HCT116 (cell line): ENCODE results near the gene ATP2B3. TPM values are rescaled to one million over a fixed set of nuclear protein-coding genes. Genes with fewer than 3 reads are reported as not detected.

Experiments
- ATAC-seq: fragments of 200-7000 bp; cut with Tn5 transposase; 2 replicates; pipeline ENCODE4 v1.9.1; 2020; ENCODE audit warnings: mild to moderate bottlenecking, moderate library complexity
- BruUV-seq: library from RNA; stranded (reverse); fragments of 400-500 nt; replicated peaks from 2 replicates; lab custom pipeline; 2021; lab: Mats Ljungman, UMichigan
- CTCF ChIA-PET: fragments of 300-600 bp; sonication (Branson Sonifier 250); formaldehyde crosslinking; loops from one replicate; lab custom pipeline; 2021; ENCODE audit warnings: antibody characterized with exemption; lab: Charles Lee
- POLR2A ChIA-PET: fragments of 300-600, 350-600 bp; sonication (Branson Sonifier 250); formaldehyde crosslinking; loops from one replicate; lab custom pipeline; 2021; ENCODE audit warnings: antibody characterized with exemption; lab: Charles Lee
- RAD21 ChIA-PET, 2 experiments: fragments of 300-600 bp; sonication (Branson Sonifier 250); formaldehyde crosslinking; loops; one replicate each; lab custom pipeline; 2023; ENCODE audit warnings: low total read pairs in 2 of 2; ENCODE audit not compliant: uncharacterized antibody in 2 of 2, unreplicated experiment in 2 of 2, low non-redundant PET in 1 of 2; lab: Charles Lee
- DNase-seq: peaks from one replicate; pipeline ENCODE4 v3.0.0-alpha.2; 2010; ENCODE audit warnings: low read depth, low spot score
- H2AFZ ChIP-seq: fragments of 200-600 bp; shearing (Covaris generic), sonication (generic); 2 replicates; pipeline ENCODE4 v1.6.1; 2017; ENCODE audit warnings: low read depth, mixed run types, mixed read lengths, antibody characterized with exemption, low read length; ENCODE audit not compliant: poor library complexity, severe bottlenecking
- H3K27ac ChIP-seq: 2 replicates; pipeline ENCODE4 v1.5.1; 2012; ENCODE audit warnings: low read depth, low read length
- H3K27me3 ChIP-seq: fragments of 200-600 bp; sonication (generic); 2 replicates; pipeline ENCODE4 v1.6.1; 2016; ENCODE audit warnings: mixed run types, low read length, mixed read lengths; ENCODE audit not compliant: insufficient read depth
- H3K36me3 ChIP-seq, 2 experiments: fragments of 200-500 bp in 1 of 2; fragments of 200-600 bp in 1 of 2; sonication (Bioruptor generic) in 1 of 2; sonication (generic) in 1 of 2; 2 replicates each; pipeline versions ENCODE4 v1.5.1 to v1.6.1; 2014 to 2016; ENCODE audit warnings: low read length in 2 of 2, inconsistent platforms in 1 of 2, mixed read lengths in 1 of 2, mixed run types in 1 of 2; ENCODE audit not compliant: insufficient read depth in 2 of 2, control insufficient read depth in 1 of 2
- H3K4me1 ChIP-seq, 2 experiments: fragments of 200-600 bp in 1 of 2; sonication (generic) in 1 of 2; 2 replicates each; pipeline versions ENCODE4 v1.5.1 to v1.6.1; 2012 to 2017; ENCODE audit warnings: low read length in 2 of 2, inconsistent platforms in 1 of 2, mild to moderate bottlenecking in 1 of 2, mixed read lengths in 1 of 2, mixed run types in 1 of 2, moderate library complexity in 1 of 2; ENCODE audit not compliant: insufficient read depth in 2 of 2, control insufficient read depth in 1 of 2
- H3K4me2 ChIP-seq: fragments of 200-600 bp; sonication (generic); 2 replicates; pipeline ENCODE4 v1.6.1; 2017; ENCODE audit warnings: mixed run types, low read length, mixed read lengths
- H3K4me3 ChIP-seq, 2 experiments: fragments of 200-600 bp in 1 of 2; sonication (generic) in 1 of 2; replicated peaks in 1 of 2; 2 replicates each; pipeline ENCODE4 v1.5.1; 2011 to 2016; ENCODE audit warnings: low read length in 2 of 2, control low read depth in 1 of 2, low read depth in 1 of 2, mild to moderate bottlenecking in 1 of 2, mixed read lengths in 1 of 2, mixed run types in 1 of 2
- H3K79me2 ChIP-seq: fragments of 200-600 bp; sonication (generic); 2 replicates; pipeline ENCODE4 v1.6.1; 2017; ENCODE audit warnings: mild to moderate bottlenecking, mixed run types, low read length, moderate library complexity, mixed read lengths; ENCODE audit not compliant: insufficient read depth
- H3K9ac ChIP-seq: fragments of 200-600 bp; sonication (generic); 2 replicates; pipeline ENCODE4 v1.6.1; 2016; ENCODE audit warnings: low read length, mixed read lengths
- H3K9me2 ChIP-seq: fragments of 200-600 bp; sonication (generic), shearing (Covaris generic); 2 replicates; pipeline ENCODE4 v1.6.1; 2017; ENCODE audit warnings: mixed run types, mild to moderate bottlenecking, moderate library complexity; ENCODE audit not compliant: insufficient read depth
- H3K9me3 ChIP-seq, 2 experiments: fragments of 200-500 bp in 1 of 2; fragments of 200-600 bp in 1 of 2; sonication (Bioruptor generic) in 1 of 2; sonication (generic) in 1 of 2; 2 replicates each; pipeline ENCODE4 v1.6.1; 2014 to 2017; ENCODE audit warnings: low read length in 2 of 2, mixed read lengths in 2 of 2, inconsistent platforms in 1 of 2, low read depth in 1 of 2, mild to moderate bottlenecking in 1 of 2, mixed run types in 1 of 2, moderate library complexity in 1 of 2; ENCODE audit not compliant: control insufficient read depth in 1 of 2, insufficient read depth in 1 of 2
- H4K20me1 ChIP-seq: fragments of 200-600 bp; sonication (generic), shearing (Covaris generic); 2 replicates; pipeline ENCODE4 v1.6.1; 2017; ENCODE audit warnings: mixed run types, mild to moderate bottlenecking, moderate library complexity; ENCODE audit not compliant: insufficient read depth
- CBX3 ChIP-seq: IDR thresholded peaks from 2 replicates; pipeline ENCODE4 v1.6.1; 2012; ENCODE audit warnings: low read depth
- CEBPB ChIP-seq: IDR thresholded peaks from 2 replicates; pipeline ENCODE4 v1.6.1; 2012; ENCODE audit warnings: low read depth
- ELF1 ChIP-seq: IDR thresholded peaks from 2 replicates; pipeline ENCODE4 v1.6.1; 2012; ENCODE audit warnings: low read depth, borderline replicate concordance
- EZH2phosphoT487 ChIP-seq: fragments of 200-600 bp; IDR thresholded peaks from 2 replicates; pipeline ENCODE4 v1.6.1; 2018; ENCODE audit warnings: antibody characterized with exemption, borderline replicate concordance
- JUND ChIP-seq: IDR thresholded peaks from 2 replicates; pipeline ENCODE4 v1.6.1; 2012
- POLR2A ChIP-seq: IDR thresholded peaks from 2 replicates; pipeline ENCODE4 v1.7.0; 2011; ENCODE audit warnings: borderline replicate concordance; ENCODE audit not compliant: insufficient read depth, insufficient read length; ENCODE audit errors: extremely low read depth
- POLR2AphosphoS5 ChIP-seq: IDR thresholded peaks from 2 replicates; pipeline ENCODE4 v1.6.1; 2011; ENCODE audit warnings: mild to moderate bottlenecking, low read depth, low read length, moderate library complexity
- RAD21 ChIP-seq: IDR thresholded peaks from 2 replicates; pipeline ENCODE4 v1.6.1; 2012; ENCODE audit warnings: low read depth, mild to moderate bottlenecking
- TCF7L2 ChIP-seq: IDR thresholded peaks from 2 replicates; pipeline ENCODE4 v1.7.0; 2011; ENCODE audit warnings: borderline replicate concordance, inconsistent platforms; ENCODE audit not compliant: insufficient read depth, insufficient read length; ENCODE audit errors: extremely low read depth
- YY1 ChIP-seq: IDR thresholded peaks from 2 replicates; pipeline ENCODE4 v1.6.1; 2011; ENCODE audit warnings: low read length, low read depth, moderate library complexity, mild to moderate bottlenecking; ENCODE audit not compliant: insufficient replicate concordance; ENCODE audit errors: extremely low read depth
- ZFX ChIP-seq: fragments of 450-650 bp; IDR thresholded peaks from 2 replicates; pipeline ENCODE4 v1.6.1; 2017
- intact Hi-C: fragments of 100-400 bp; cut with micrococcal nuclease; formaldehyde crosslinking; loops from 2 replicates; pipeline ENCODE4 v1.10.0; 2022
- total RNA-seq: library from RNA; stranded (reverse); gene quantifications from one replicate; pipeline ENCODE4 v1.2.1, GENCODE V29; 2021; ENCODE audit not compliant: unreplicated experiment
- TF ChIP-seq, protein P1 (sequence below), 3 experiments: fragments of 200-600 bp in 1 of 3; sonication (generic) in 1 of 3; IDR thresholded peaks in 2 of 3; conservative IDR thresholded peaks in 1 of 3; 2 replicates each; pipeline ENCODE4 v1.5.1; 2012 to 2017; ENCODE audit warnings: low read depth in 2 of 3, low read length in 2 of 3, antibody characterized with exemption in 1 of 3, borderline replicate concordance in 1 of 3, control low read depth in 1 of 3, mild to moderate bottlenecking in 1 of 3, mixed read lengths in 1 of 3, mixed run types in 1 of 3, moderate library complexity in 1 of 3; ENCODE audit not compliant: insufficient read depth in 1 of 3
- TF ChIP-seq, protein P2 (sequence below): IDR thresholded peaks from 2 replicates; pipeline ENCODE4 v1.6.1; 2012
- TF ChIP-seq, protein P3 (sequence below): IDR thresholded peaks from 2 replicates; pipeline ENCODE4 v1.6.1; 2012; ENCODE audit warnings: low read depth
- TF ChIP-seq, protein P4 (sequence below): IDR thresholded peaks from 2 replicates; pipeline ENCODE4 v1.6.1; 2012

ATP2B3 gene
- total RNA-seq, 1 experiment from 2014 or later: not detected

DNA sequence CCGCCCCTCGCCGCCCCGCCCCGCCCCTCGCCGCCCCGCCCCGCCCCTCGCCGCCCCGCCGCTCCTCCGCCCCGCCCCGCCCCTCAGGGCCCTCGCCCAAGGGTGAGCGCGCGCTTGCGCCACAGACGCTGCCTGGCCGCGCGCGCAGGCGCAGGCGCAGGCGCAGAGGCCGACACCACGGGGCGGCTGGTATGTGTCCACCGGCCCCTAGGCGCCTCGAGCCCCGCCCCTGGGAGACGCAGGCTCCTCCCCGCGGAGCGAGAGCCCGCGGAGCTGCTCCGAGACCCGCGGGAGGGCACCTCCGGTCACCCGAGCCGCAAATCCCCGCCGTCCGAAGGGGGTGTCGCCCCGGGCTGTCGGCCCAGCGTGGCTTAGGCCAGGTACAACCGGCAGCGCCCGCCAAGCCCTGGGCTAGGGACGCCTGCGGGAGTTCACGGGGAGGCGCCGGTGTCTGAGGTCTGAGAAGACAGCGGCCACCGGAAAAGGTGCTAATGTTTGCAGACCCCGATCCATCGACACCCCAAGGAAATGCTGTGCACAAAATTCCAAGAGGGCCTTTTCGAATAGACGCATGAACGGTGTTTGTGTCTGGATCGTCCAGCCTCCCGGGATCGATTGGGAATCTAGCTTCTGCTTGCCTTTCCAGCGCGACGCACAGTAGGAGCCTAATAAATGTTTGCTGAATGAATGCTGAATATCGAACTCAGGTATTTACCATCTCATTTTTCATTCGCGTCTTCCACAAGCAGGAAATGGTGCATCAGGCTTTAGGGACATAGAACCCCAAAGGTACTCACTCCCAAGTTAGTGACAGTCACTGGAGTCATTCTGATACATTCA is 82.0 kb downstream of the ATP2B3 start:
- intact Hi-C loops: no loop called here
- H3K36me3 ChIP-seq: no peaks in the 10 kb centered on the region
- peak; percentile 91 for ATAC-seq

More for the DNA sequence above, 82.0 kb downstream of the ATP2B3 start:
- H4K20me1 ChIP-seq: no peaks in the 10 kb centered on the region
- H3K27me3 ChIP-seq: no peaks in the 10 kb centered on the region
- peak; percentile 65 for DNase-seq
- H3K4me3 ChIP-seq: peak overlapping the region; percentile 65 to 67
- H3K79me2 ChIP-seq: peaks cover 24% of the 10 kb centered on the region
- BruUV-seq: TSS peak; percentile 54
- H3K9me2 ChIP-seq: no peaks in the 10 kb centered on the region
- H3K4me2 ChIP-seq: peak overlapping the region; percentile 79
- H2AFZ ChIP-seq: no peak overlapping the region
- RAD21 ChIA-PET: no interaction called here
- CTCF ChIA-PET: interaction anchor here (1.0 kb wide), 1 partner anchor 69 kb away, joined by 3 read pairs; no protein-coding TSS in a partner anchor
- no peaks in the 10 kb centered on the region for H3K9me3 ChIP-seq
- H3K9ac ChIP-seq: peak overlapping the region; percentile 69
- peaks cover 4 to 16% of the 10 kb centered on the region in 2 experiments; a peak in 2 of 4 replicates for H3K4me1 ChIP-seq
- POLR2A ChIA-PET: no interaction called here
- H3K27ac ChIP-seq: peak overlapping the region; percentile 64
- TF ChIP-seq, protein P1, sequence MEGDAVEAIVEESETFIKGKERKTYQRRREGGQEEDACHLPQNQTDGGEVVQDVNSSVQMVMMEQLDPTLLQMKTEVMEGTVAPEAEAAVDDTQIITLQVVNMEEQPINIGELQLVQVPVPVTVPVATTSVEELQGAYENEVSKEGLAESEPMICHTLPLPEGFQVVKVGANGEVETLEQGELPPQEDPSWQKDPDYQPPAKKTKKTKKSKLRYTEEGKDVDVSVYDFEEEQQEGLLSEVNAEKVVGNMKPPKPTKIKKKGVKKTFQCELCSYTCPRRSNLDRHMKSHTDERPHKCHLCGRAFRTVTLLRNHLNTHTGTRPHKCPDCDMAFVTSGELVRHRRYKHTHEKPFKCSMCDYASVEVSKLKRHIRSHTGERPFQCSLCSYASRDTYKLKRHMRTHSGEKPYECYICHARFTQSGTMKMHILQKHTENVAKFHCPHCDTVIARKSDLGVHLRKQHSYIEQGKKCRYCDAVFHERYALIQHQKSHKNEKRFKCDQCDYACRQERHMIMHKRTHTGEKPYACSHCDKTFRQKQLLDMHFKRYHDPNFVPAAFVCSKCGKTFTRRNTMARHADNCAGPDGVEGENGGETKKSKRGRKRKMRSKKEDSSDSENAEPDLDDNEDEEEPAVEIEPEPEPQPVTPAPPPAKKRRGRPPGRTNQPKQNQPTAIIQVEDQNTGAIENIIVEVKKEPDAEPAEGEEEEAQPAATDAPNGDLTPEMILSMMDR (IDR thresholded peaks at IDR 0.05 in 2 of 3, conservative IDR thresholded peaks at IDR 0.05 in 1 of 3; ENCODE audit: borderline replicate concordance in 1 of 3, insufficient read depth in 1 of 3, low read depth in 2 of 3, low read length in 2 of 3): no peak
- no peak for TF ChIP-seq CEBPB
- no peak for TF ChIP-seq CBX3
- TF ChIP-seq JUND: no peak
- TF ChIP-seq, protein P2, sequence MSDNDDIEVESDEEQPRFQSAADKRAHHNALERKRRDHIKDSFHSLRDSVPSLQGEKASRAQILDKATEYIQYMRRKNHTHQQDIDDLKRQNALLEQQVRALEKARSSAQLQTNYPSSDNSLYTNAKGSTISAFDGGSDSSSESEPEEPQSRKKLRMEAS: no peak
- no peak for TF ChIP-seq EZH2phosphoT487
- no peak for TF ChIP-seq ZFX
- TF ChIP-seq, protein P3, sequence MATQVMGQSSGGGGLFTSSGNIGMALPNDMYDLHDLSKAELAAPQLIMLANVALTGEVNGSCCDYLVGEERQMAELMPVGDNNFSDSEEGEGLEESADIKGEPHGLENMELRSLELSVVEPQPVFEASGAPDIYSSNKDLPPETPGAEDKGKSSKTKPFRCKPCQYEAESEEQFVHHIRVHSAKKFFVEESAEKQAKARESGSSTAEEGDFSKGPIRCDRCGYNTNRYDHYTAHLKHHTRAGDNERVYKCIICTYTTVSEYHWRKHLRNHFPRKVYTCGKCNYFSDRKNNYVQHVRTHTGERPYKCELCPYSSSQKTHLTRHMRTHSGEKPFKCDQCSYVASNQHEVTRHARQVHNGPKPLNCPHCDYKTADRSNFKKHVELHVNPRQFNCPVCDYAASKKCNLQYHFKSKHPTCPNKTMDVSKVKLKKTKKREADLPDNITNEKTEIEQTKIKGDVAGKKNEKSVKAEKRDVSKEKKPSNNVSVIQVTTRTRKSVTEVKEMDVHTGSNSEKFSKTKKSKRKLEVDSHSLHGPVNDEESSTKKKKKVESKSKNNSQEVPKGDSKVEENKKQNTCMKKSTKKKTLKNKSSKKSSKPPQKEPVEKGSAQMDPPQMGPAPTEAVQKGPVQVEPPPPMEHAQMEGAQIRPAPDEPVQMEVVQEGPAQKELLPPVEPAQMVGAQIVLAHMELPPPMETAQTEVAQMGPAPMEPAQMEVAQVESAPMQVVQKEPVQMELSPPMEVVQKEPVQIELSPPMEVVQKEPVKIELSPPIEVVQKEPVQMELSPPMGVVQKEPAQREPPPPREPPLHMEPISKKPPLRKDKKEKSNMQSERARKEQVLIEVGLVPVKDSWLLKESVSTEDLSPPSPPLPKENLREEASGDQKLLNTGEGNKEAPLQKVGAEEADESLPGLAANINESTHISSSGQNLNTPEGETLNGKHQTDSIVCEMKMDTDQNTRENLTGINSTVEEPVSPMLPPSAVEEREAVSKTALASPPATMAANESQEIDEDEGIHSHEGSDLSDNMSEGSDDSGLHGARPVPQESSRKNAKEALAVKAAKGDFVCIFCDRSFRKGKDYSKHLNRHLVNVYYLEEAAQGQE: no peak
- TF ChIP-seq POLR2AphosphoS5: no peak; the same call in none of the 2 replicates
- TF ChIP-seq YY1: no peak
- no peak for TF ChIP-seq ELF1
- no peak for TF ChIP-seq RAD21
- TF ChIP-seq POLR2A: no peak
- no peak for TF ChIP-seq TCF7L2
- TF ChIP-seq, protein P4, sequence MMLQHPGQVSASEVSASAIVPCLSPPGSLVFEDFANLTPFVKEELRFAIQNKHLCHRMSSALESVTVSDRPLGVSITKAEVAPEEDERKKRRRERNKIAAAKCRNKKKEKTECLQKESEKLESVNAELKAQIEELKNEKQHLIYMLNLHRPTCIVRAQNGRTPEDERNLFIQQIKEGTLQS: no peak; the same call in 1 of the 2 replicates
